Heart left ventricle (tissue), 13 donors: Measurements from ENCODE around the gene EPB41L4B.

Experiments used
- CTCF ChIP-seq, 12 donors: fragments of 200-600 bp; sonication (generic) in 4 of 12; IDR thresholded peaks; one replicate each; pipeline versions ENCODE4 v1.5.0 to v1.8.0; 2018 to 2022; ENCODE audit warnings: antibody characterized with exemption in 12 of 12, mild to moderate bottlenecking in 5 of 12
- POLR2A ChIP-seq, 2 donors: fragments of 450-650 bp; IDR thresholded peaks; one replicate each; pipeline ENCODE4 v1.6.1; 2017; ENCODE audit warnings: antibody characterized with exemption in 2 of 2, mild to moderate bottlenecking in 2 of 2, moderate library complexity in 2 of 2
- donor health status: ischemic (EF 13 %, LVEDD 7.1; RV severe dilation, severe dysfunction).
- donor health status: DM: no; HTN: yes; CAD: no.
- donor health status: DM: no; HTN: no; CAD: no.
- donor health status: ischemic (EF 25% LVEDD 6.9; RV normal size, moderate dysfunction).
- donor health status: ischemic (EF 25% LVEDD 5.7; RV mildly dilated, moderate dysfunction).
- donor health status: ischemic (EF 35%, LVEDD 5.7; RV mildly dilated, moderate dysfunction).
- donor health status: nonischemic (EF 11% LVEDD 7.7; RV severe dilation, severe dysfunction).
- donor health status: DM: yes; HTN: yes; CAD: no.
- donor health status: PGD.
- donor health status: ischemic (EF 29% LVEDD 5.4; RV normal size, mild dysfunction).
- donor health status: nonischemic (EF 23%, LVEDD 6.1; RV moderate dilation, normal function).

DNA sequence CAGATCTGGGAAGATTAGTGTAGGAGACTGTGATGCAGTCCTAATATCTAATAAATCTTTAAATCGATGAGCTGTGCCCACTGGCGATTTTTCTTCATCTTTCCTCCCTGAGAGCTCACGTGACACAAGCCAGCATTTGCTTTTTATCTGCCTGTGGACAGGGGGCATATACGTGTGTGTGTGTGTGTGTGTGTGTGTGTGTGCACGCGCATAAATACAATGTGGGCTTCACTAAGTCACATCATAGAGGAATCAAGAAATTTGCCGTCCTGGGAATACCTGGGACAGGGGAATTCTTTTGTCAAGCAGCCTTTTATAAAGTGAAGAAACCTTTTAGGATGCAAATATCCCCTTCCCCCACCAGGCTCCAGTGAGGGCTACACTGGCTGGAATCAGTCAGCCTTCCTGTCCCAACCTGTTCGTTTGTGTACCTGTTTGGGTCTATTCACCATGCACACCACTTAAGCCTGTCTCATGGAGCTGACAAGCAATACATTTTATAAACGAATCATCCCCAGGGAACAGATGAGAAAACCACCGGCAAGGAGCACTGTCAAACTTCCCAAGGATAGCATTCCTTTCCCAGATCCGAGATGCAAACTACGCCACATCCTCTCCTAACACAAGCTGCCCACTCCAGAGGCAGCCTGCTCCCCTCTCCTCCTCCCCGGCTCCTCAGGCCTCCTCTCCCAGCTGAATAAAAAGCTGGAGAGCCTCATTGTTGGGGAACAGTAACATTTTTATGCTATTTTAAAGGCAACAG lies 2.7 kb downstream of the EPB41L4B start:
- TF ChIP-seq CTCF (IDR thresholded peaks at IDR 0.05) = no peak
- TF ChIP-seq POLR2A (IDR thresholded peaks at IDR 0.05) = no peak
